Astrocyte (in vitro differentiated cells and primary cell): Measurements from ENCODE around the gene ADAM29. TPM values are rescaled to one million over a fixed set of nuclear protein-coding genes. Genes with fewer than 3 reads are reported as not detected.

ENCODE experiments used
- DNase-seq: peaks from one replicate; pipeline ENCODE4 v3.0.0-alpha.2; 2010; ENCODE audit warnings: low read depth
- FAIRE-seq: peaks from 2 replicates; lab custom pipeline; 2011; peaks lifted over from hg19 to GRCh38; lab: Jason Lieb, UNC
- H2AFZ ChIP-seq: 2 replicates; pipeline ENCODE4 v1.6.0; 2012; ENCODE audit warnings: low read depth, low read length, inconsistent platforms
- H3K27ac ChIP-seq: 2 replicates; pipeline ENCODE4 v1.5.1; 2011; ENCODE audit warnings: low read depth, low read length, inconsistent platforms
- H3K27me3 ChIP-seq: 2 replicates; pipeline ENCODE4 v1.6.0; 2011; ENCODE audit warnings: low read length, inconsistent platforms; ENCODE audit not compliant: insufficient read depth
- H3K36me3 ChIP-seq: 2 replicates; pipeline ENCODE4 v1.5.1; 2011; ENCODE audit warnings: low read length, inconsistent platforms; ENCODE audit not compliant: insufficient read depth
- H3K4me1 ChIP-seq: 2 replicates; pipeline ENCODE4 v1.5.1; 2011; ENCODE audit warnings: low read length, inconsistent platforms; ENCODE audit not compliant: insufficient read depth
- H3K4me2 ChIP-seq: 2 replicates; pipeline ENCODE4 v1.6.0; 2012; ENCODE audit warnings: low read length, inconsistent platforms
- H3K4me3 ChIP-seq: 2 replicates; pipeline ENCODE4 v1.5.1; 2011; ENCODE audit warnings: low read depth, mild to moderate bottlenecking, low read length, inconsistent platforms; ENCODE audit not compliant: insufficient read depth
- H3K79me2 ChIP-seq: 2 replicates; pipeline ENCODE4 v1.6.0; 2012; ENCODE audit warnings: mild to moderate bottlenecking, low read length, inconsistent platforms; ENCODE audit not compliant: insufficient read depth
- H3K9ac ChIP-seq: 2 replicates; pipeline ENCODE4 v1.6.0; 2012; ENCODE audit warnings: mild to moderate bottlenecking, low read length, inconsistent platforms
- H3K9me3 ChIP-seq: 2 replicates; pipeline ENCODE4 v1.5.1; 2012; ENCODE audit warnings: low read depth, mild to moderate bottlenecking, low read length, inconsistent platforms; ENCODE audit not compliant: insufficient read depth
- H4K20me1 ChIP-seq: 2 replicates; pipeline ENCODE4 v1.6.0; 2012; ENCODE audit warnings: low read length, inconsistent platforms; ENCODE audit not compliant: insufficient read depth
- H3K27ac Mint-ChIP-seq: one replicate; pipeline ENCODE4 v1.8.0; 2021; ENCODE audit warnings: mild to moderate bottlenecking, mixed read lengths; ENCODE audit not compliant: unreplicated experiment
- H3K27me3 Mint-ChIP-seq: one replicate; pipeline ENCODE4 v1.8.0; 2021; ENCODE audit warnings: low read depth, mixed read lengths; ENCODE audit not compliant: unreplicated experiment
- H3K36me3 Mint-ChIP-seq: one replicate; pipeline ENCODE4 v1.8.0; 2021; ENCODE audit warnings: low read depth, mixed read lengths; ENCODE audit not compliant: unreplicated experiment
- H3K4me1 Mint-ChIP-seq: one replicate; pipeline ENCODE4 v1.8.0; 2021; ENCODE audit warnings: low read depth, mixed read lengths; ENCODE audit not compliant: unreplicated experiment
- H3K4me3 Mint-ChIP-seq: one replicate; pipeline ENCODE4 v1.8.0; 2021; ENCODE audit warnings: mild to moderate bottlenecking, moderate library complexity, mixed read lengths; ENCODE audit not compliant: unreplicated experiment
- H3K9me3 Mint-ChIP-seq: one replicate; pipeline ENCODE4 v1.8.0; 2021; ENCODE audit warnings: mild to moderate bottlenecking, mixed read lengths; ENCODE audit not compliant: unreplicated experiment
- CTCF ChIP-seq: IDR thresholded peaks from 2 replicates; pipeline ENCODE4 v1.5.1; 2011; ENCODE audit warnings: low read depth, mild to moderate bottlenecking, inconsistent platforms, low read length, moderate library complexity; ENCODE audit not compliant: insufficient read depth
- EZH2 ChIP-seq: IDR thresholded peaks from 2 replicates; pipeline ENCODE4 v1.6.1; 2012; ENCODE audit warnings: mild to moderate bottlenecking, low read length, inconsistent platforms; ENCODE audit not compliant: insufficient read depth
- total RNA-seq: library from RNA; stranded (reverse); gene quantifications from 2 replicates; pipeline ENCODE4 v1.2.1, GENCODE V29; 2021

ADAM29 gene
- total RNA-seq, 1 donor from 2014 or later: not detected

GRCh38 chr4:174919886-174920423, 1.8 kb downstream of the ADAM29 start:
- H3K27me3 Mint-ChIP-seq: no peaks in the 10 kb centered on the region
- no peak overlapping the region for H3K4me2 ChIP-seq
- no peaks in the 10 kb centered on the region for H3K4me1 Mint-ChIP-seq
- no peaks in the 10 kb centered on the region for H3K79me2 ChIP-seq
- H3K36me3 Mint-ChIP-seq: no peaks in the 10 kb centered on the region
- FAIRE-seq: no peak
- H3K4me3 Mint-ChIP-seq: no peak overlapping the region
- H3K4me3 ChIP-seq: no peak overlapping the region
- DNase-seq: no peak
- H3K9me3 Mint-ChIP-seq: no peaks in the 10 kb centered on the region
- no peaks in the 10 kb centered on the region for H3K4me1 ChIP-seq
- TF ChIP-seq CTCF (no peak), EZH2 (no peak)
- no peak overlapping the region for H3K9ac ChIP-seq
- H3K27ac ChIP-seq: no peak overlapping the region
- no peaks in the 10 kb centered on the region for H4K20me1 ChIP-seq
- H3K9me3 ChIP-seq: no peaks in the 10 kb centered on the region
- no peak overlapping the region for H2AFZ ChIP-seq
- no peak overlapping the region for H3K27ac Mint-ChIP-seq
- H3K36me3 ChIP-seq: no peaks in the 10 kb centered on the region
- no peaks in the 10 kb centered on the region for H3K27me3 ChIP-seq

DNA sequence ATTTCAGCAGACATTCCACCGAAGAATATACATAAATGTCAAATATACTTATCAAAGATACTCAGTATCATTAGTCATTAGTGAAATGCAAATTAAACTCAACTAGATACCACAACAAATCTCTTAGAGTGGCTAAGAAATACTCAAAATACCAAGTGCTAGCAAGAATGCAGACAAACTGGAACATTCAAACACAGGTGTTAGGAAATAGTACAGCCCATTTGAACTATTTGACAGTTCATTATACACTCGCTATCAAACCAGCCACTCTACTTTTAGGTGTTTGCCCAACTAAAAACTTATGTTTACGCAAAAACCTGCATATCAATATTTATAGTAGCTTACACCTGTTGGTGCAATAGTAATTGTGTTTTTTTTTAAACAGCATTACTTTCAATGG, 8.8 kb downstream of the ADAM29 start:
- no peaks in the 10 kb centered on the region for H3K9me3 ChIP-seq
- no peak for TF ChIP-seq EZH2
- no peak for TF ChIP-seq CTCF

GRCh38 chr4:174928174-174928573, 10.0 kb downstream of the ADAM29 start:
- Mint-ChIP-seq H3K27me3 (no peaks in the 10 kb centered on the region), H3K9me3 (no peaks in the 10 kb centered on the region), H3K27ac (no peak overlapping the region), H3K4me3 (no peak overlapping the region), H3K36me3 (no peaks in the 10 kb centered on the region), H3K4me1 (no peaks in the 10 kb centered on the region)
- no peaks in the 10 kb centered on the region for H3K9me3 ChIP-seq
- no peak for FAIRE-seq
- H3K4me2 ChIP-seq: no peak overlapping the region
- H3K9ac ChIP-seq: no peak overlapping the region
- no peaks in the 10 kb centered on the region for H3K27me3 ChIP-seq
- no peaks in the 10 kb centered on the region for H3K4me1 ChIP-seq
- H2AFZ ChIP-seq: no peak overlapping the region
- H3K79me2 ChIP-seq: no peaks in the 10 kb centered on the region
- TF ChIP-seq CTCF (no peak), EZH2 (no peak)
- H4K20me1 ChIP-seq: no peaks in the 10 kb centered on the region
- no peaks in the 10 kb centered on the region for H3K36me3 ChIP-seq
- no peak overlapping the region for H3K4me3 ChIP-seq
- H3K27ac ChIP-seq: no peak overlapping the region
- no peak for DNase-seq

More for the DNA sequence above, 8.8 kb downstream of the ADAM29 start:
- no peaks in the 10 kb centered on the region for H3K79me2 ChIP-seq
- H3K36me3 ChIP-seq: no peaks in the 10 kb centered on the region
- H3K4me2 ChIP-seq: no peak overlapping the region
- FAIRE-seq (no peak), DNase-seq (no peak)
- no peaks in the 10 kb centered on the region for H4K20me1 ChIP-seq
- H3K27ac ChIP-seq: no peak overlapping the region
- no peak overlapping the region for H3K4me3 Mint-ChIP-seq
- H2AFZ ChIP-seq: no peak overlapping the region
- no peaks in the 10 kb centered on the region for H3K4me1 Mint-ChIP-seq
- H3K9ac ChIP-seq: no peak overlapping the region
- no peak overlapping the region for H3K4me3 ChIP-seq
- H3K9me3 Mint-ChIP-seq: no peaks in the 10 kb centered on the region
- H3K27me3 Mint-ChIP-seq: no peaks in the 10 kb centered on the region
- H3K27ac Mint-ChIP-seq: no peak overlapping the region
- H3K4me1 ChIP-seq: no peaks in the 10 kb centered on the region
- H3K36me3 Mint-ChIP-seq: no peaks in the 10 kb centered on the region
- H3K27me3 ChIP-seq: no peaks in the 10 kb centered on the region
